Upper lobe of right lung (tissue), 1 donor: Measurements from ENCODE around the gene SIGLEC5. TPM values are rescaled to one million over a fixed set of nuclear protein-coding genes. Genes with fewer than 3 reads are reported as not detected.
"Not testable (repeated sequence)": the region's sequence is repeated elsewhere in the genome, so short reads cannot be mapped to it uniquely, and the experiment has no call there.

Experiments used
- ATAC-seq: fragments of 200-7000 bp; cut with Tn5 transposase; one replicate; pipeline ENCODE4 v1.9.1; 2020; ENCODE audit warnings: mild to moderate bottlenecking, moderate library complexity
- DNase-seq: peaks from one replicate; pipeline ENCODE4 v3.0.0-alpha.2; 2020
- H3K27ac ChIP-seq: fragments of 200-600 bp; one replicate; pipeline ENCODE4 v1.8.0; 2022
- H3K27me3 ChIP-seq: fragments of 200-600 bp; one replicate; pipeline ENCODE4 v1.8.0; 2022; ENCODE audit warnings: mild to moderate bottlenecking
- H3K36me3 ChIP-seq: fragments of 200-600 bp; one replicate; pipeline ENCODE4 v1.8.0; 2022
- H3K4me1 ChIP-seq: fragments of 200-600 bp; one replicate; pipeline ENCODE4 v1.8.0; 2022
- H3K4me3 ChIP-seq: fragments of 200-600 bp; one replicate; pipeline ENCODE4 v1.8.0; 2022; ENCODE audit warnings: mild to moderate bottlenecking
- H3K9me3 ChIP-seq: fragments of 200-600 bp; one replicate; pipeline ENCODE4 v1.8.0; 2022
- CTCF ChIP-seq: fragments of 200-600 bp; IDR thresholded peaks from one replicate; pipeline ENCODE4 v1.8.0; 2022; ENCODE audit warnings: antibody characterized with exemption
- intact Hi-C: fragments of 100-400 bp; cut with DNase I; formaldehyde crosslinking; loops from one replicate; pipeline ENCODE4 v1.11.0; 2022
- long read RNA-seq: library from polyadenylated mRNA; unstranded; transcript quantifications from one replicate; pipeline ENCODE4 v2.0.0, GENCODE V29; 2021
- total RNA-seq: library from RNA; stranded (reverse); fragmentation: NEBNext Ultra II Directional; extraction: Animal tissue kit (Norgen Biotek cat#: 25700); gene quantifications from one replicate; pipeline ENCODE4 v1.2.1, GENCODE V29; 2021
- donor health status: DM: no; HTN: yes; CAD: no; lungs with severe emphysema.

The SIGLEC5 gene
- 0.90 TPM for total RNA-seq
- long read RNA-seq: 0 reads

- H3K27me3 ChIP-seq, H3K4me1 ChIP-seq, H3K4me3 ChIP-seq, DNase-seq, H3K36me3 ChIP-seq, intact Hi-C loops, H3K9me3 ChIP-seq, H3K27ac ChIP-seq: not testable (repeated sequence)
- peak; percentile 87 for ATAC-seq
Measured at GRCh38 chr19:51630315-51630714, at the start of gene SIGLEC5. TSS of gene SIGLEC5 (minus strand) at chr19:51630401. CDS start at chr19:51630335, 66 bp downstream.

- no peak for TF ChIP-seq CTCF
- no peaks in the 10 kb centered on the region for H3K9me3 ChIP-seq
- H3K27me3 ChIP-seq: peaks cover 17% of the 10 kb centered on the region
- ATAC-seq (no peak), DNase-seq (no peak)
- no peak overlapping the region for H3K4me3 ChIP-seq
- no peaks in the 10 kb centered on the region for H3K36me3 ChIP-seq
- no peaks in the 10 kb centered on the region for H3K4me1 ChIP-seq
- no peak overlapping the region for H3K27ac ChIP-seq
- intact Hi-C loops: no loop called here
Measured at GRCh38 chr19:51676566-51677083, 46.4 kb upstream of the SIGLEC5 start.

DNA sequence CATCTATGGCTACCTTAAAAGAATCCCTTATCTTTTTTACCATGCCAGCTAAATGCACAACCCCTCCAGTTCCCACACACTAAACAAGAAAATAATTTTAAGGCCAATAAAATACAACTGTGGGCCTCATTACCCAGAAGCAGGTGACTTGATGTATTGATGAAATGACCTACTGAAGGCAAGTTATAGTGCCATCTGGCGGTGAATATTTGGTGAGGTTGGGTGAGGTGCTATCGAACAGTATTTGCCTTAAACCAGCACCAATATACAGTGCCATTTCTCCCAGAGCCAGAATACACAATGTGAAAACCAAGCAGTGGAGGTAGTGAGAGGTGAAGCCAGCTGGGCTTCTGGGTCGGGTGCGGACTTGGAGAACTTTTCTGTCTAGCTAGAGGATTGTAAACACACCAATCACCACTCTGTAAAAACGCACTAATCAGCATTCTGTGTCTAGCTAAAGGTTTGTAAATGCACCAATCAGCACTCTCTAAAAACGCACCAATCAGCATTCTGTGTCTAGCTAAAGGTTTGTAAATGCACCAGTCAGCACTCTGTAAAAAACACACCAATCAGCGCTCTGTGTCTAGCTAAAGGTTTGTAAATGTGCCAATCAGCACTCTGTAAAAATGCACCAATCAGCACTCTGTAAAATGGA, 45.8 kb upstream of the SIGLEC5 start:
- H3K4me3 ChIP-seq, H3K36me3 ChIP-seq, DNase-seq, H3K27ac ChIP-seq, H3K4me1 ChIP-seq, intact Hi-C loops, H3K9me3 ChIP-seq: not testable (repeated sequence)
- peaks cover 17% of the 10 kb centered on the region for H3K27me3 ChIP-seq
- peak; percentile 54 for TF ChIP-seq CTCF
- peak; percentile 73 for ATAC-seq

DNA sequence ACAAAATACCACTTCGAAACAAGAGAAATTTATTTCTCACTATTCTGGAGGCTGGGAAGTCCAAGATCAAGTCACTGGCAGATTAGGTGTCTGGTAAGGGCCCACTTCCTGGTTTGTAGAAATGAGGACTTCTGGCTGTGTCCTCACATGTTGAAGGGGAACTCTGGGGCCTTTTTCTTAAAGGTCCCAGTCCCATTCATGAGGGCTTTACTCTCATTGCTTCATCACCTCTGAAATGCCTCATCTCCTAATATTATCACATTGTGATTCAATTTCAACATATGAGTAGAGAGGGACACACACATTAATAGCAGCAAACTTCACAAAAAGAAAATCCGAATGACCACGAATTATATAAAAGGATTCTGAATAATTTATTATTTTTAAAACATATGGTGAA, 38.0 kb upstream of the SIGLEC5 start:
- no peaks in the 10 kb centered on the region for H3K4me1 ChIP-seq
- TF ChIP-seq CTCF: no peak
- H3K9me3 ChIP-seq: no peaks in the 10 kb centered on the region
- ATAC-seq (peak; percentile 62), DNase-seq (no peak)
- peaks cover 19% of the 10 kb centered on the region for H3K27me3 ChIP-seq
- no peaks in the 10 kb centered on the region for H3K36me3 ChIP-seq
- no peak overlapping the region for H3K4me3 ChIP-seq
- no peak overlapping the region for H3K27ac ChIP-seq
- intact Hi-C loops: no loop called here

DNA sequence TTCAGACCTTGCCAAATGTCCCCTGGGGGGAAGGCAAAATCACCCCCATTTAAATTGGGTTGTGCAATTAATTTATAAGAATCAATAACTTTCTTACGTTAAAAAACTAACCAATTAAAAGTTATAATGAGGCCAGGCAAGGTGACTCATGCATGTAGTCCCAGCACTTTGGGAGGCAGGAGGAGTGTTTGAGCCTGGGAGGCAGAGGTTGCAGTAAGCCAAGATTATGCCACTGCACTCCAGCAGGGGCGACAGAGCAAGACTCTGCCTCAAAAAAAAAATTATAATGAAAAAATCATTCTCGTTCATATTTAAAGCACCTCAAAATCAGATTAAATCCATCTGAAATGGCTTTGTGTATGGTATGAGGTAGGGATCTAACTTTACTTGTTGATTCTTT, 34.8 kb upstream of the SIGLEC5 start:
- peaks cover 26% of the 10 kb centered on the region for H3K27me3 ChIP-seq
- H3K4me1 ChIP-seq: no peaks in the 10 kb centered on the region
- H3K27ac ChIP-seq: no peak overlapping the region
- intact Hi-C loops: no loop called here
- TF ChIP-seq CTCF: no peak
- no peak for ATAC-seq
- DNase-seq: no peak
- H3K36me3 ChIP-seq: no peaks in the 10 kb centered on the region
- no peak overlapping the region for H3K4me3 ChIP-seq
- no peaks in the 10 kb centered on the region for H3K9me3 ChIP-seq

GRCh38 chr19:51664131-51664530, 33.9 kb upstream of the SIGLEC5 start:
- Histone ChIP-seq H3K27me3 (peaks cover 26% of the 10 kb centered on the region), H3K9me3 (no peaks in the 10 kb centered on the region), H3K36me3 (no peaks in the 10 kb centered on the region), H3K4me1 (no peaks in the 10 kb centered on the region), H3K4me3 (no peak overlapping the region), H3K27ac (no peak overlapping the region)
- intact Hi-C loops: no loop called here
- DNase-seq (no peak), ATAC-seq (no peak)
- TF ChIP-seq CTCF: no peak
